GM12891 (cell line): Measurements from ENCODE around the gene CDK19.
"Not testable (repeated sequence)": the region's sequence is repeated elsewhere in the genome, so short reads cannot be mapped to it uniquely, and the experiment has no call there.

Experiments used
- POLR2A ChIP-seq: IDR thresholded peaks from 2 replicates; pipeline ENCODE4 v1.6.1; 2011; ENCODE audit warnings: low read depth, low read length, control low read depth
- POLR2AphosphoS5 ChIP-seq: IDR thresholded peaks from 2 replicates; pipeline ENCODE4 v1.6.1; 2011; ENCODE audit warnings: low read depth, low read length, control low read depth
- TAF1 ChIP-seq: IDR thresholded peaks from 2 replicates; pipeline ENCODE4 v1.6.1; 2011; ENCODE audit warnings: low read depth, low read length, control low read depth

- TF ChIP-seq TAF1, POLR2AphosphoS5, POLR2A: not testable (repeated sequence)
These were observed 20.5 kb upstream of the CDK19 start for GRCh38 chr6:110835751-110836150.
